IMR-90 (cell line): ENCODE data around the gene DNMT3L. TPM values are rescaled to one million over a fixed set of nuclear protein-coding genes. Genes with fewer than 3 reads are reported as not detected.

Experiments used
- ATAC-seq: fragments of 200-7000 bp; cut with Tn5 transposase; 2 replicates; pipeline ENCODE4 v1.9.1; 2020; ENCODE audit warnings: low read depth, mild to moderate bottlenecking, moderate library complexity
- BruUV-seq: library from RNA; stranded (reverse); fragments of 400-500 nt; replicated peaks from 2 replicates; lab custom pipeline; 2021; lab: Mats Ljungman, UMichigan
- CTCF ChIA-PET: fragments of 300-600 bp; formaldehyde crosslinking; extraction: SDS; loops from one replicate; lab custom pipeline; 2021; ENCODE audit warnings: antibody characterized with exemption; lab: Yijun Ruan, JAX
- POLR2A ChIA-PET: fragments of 300-600 bp; sonication (Branson Sonifier 250); formaldehyde crosslinking; loops from one replicate; lab custom pipeline; 2022; ENCODE audit warnings: antibody characterized with exemption; ENCODE audit not compliant: unreplicated experiment; lab: Charles Lee
- DNase-seq: peaks from one replicate; pipeline ENCODE4 v3.0.0; 2013
- H2AFZ ChIP-seq: replicated peaks from 2 replicates; pipeline ENCODE3; 2013; ENCODE audit warnings: low read length, mild to moderate bottlenecking; ENCODE audit not compliant: poor library complexity
- H2AK5ac ChIP-seq: 2 replicates; pipeline ENCODE4 v1.6.1; 2013; ENCODE audit warnings: low read depth, low read length, inconsistent platforms
- H2AK9ac ChIP-seq: replicated peaks from 2 replicates; pipeline ENCODE3; 2013; ENCODE audit warnings: mild to moderate bottlenecking, low read depth, low read length, moderate library complexity; ENCODE audit not compliant: poor library complexity
- H2BK120ac ChIP-seq: 2 replicates; pipeline ENCODE4 v1.6.1; 2013; ENCODE audit warnings: low read depth, low read length, inconsistent platforms
- H2BK15ac ChIP-seq: 3 replicates; pipeline ENCODE4 v1.6.1; 2013; ENCODE audit warnings: low read depth, low read length, inconsistent platforms
- H2BK20ac ChIP-seq: 2 replicates; pipeline ENCODE4 v1.6.1; 2013; ENCODE audit warnings: low read depth, mild to moderate bottlenecking, inconsistent platforms, low read length, moderate library complexity
- H2BK5ac ChIP-seq: 2 replicates; pipeline ENCODE4 v1.6.1; 2013; ENCODE audit warnings: mild to moderate bottlenecking, low read depth, low read length, inconsistent platforms; ENCODE audit not compliant: poor library complexity, severe bottlenecking
- H3K14ac ChIP-seq: replicated peaks from 2 replicates; pipeline ENCODE4 v1.6.1; 2013; ENCODE audit warnings: low read depth, low read length, inconsistent platforms
- H3K18ac ChIP-seq: 2 replicates; pipeline ENCODE4 v1.6.1; 2013; ENCODE audit warnings: low read depth, low read length, control low read depth
- H3K23ac ChIP-seq: 2 replicates; pipeline ENCODE4 v1.6.1; 2013; ENCODE audit warnings: low read depth, low read length, inconsistent platforms
- H3K27ac ChIP-seq: 2 replicates; pipeline ENCODE4 v1.5.1; 2013; ENCODE audit warnings: mild to moderate bottlenecking, control low read depth, low read length; ENCODE audit not compliant: insufficient read depth
- H3K27me3 ChIP-seq: 2 replicates; pipeline ENCODE4 v1.6.1; 2013; ENCODE audit warnings: low read length; ENCODE audit not compliant: control insufficient read depth, insufficient read depth
- H3K36me3 ChIP-seq: 2 replicates; pipeline ENCODE4 v1.6.1; 2013; ENCODE audit warnings: low read length, mixed read lengths; ENCODE audit not compliant: control insufficient read depth, insufficient read depth
- H3K4ac ChIP-seq: 2 replicates; pipeline ENCODE4 v1.6.1; 2013; ENCODE audit warnings: low read depth, low read length, inconsistent platforms
- H3K4me1 ChIP-seq: 2 replicates; pipeline ENCODE4 v1.6.1; 2013; ENCODE audit warnings: low read length, mixed read lengths; ENCODE audit not compliant: control insufficient read depth, insufficient read depth
- H3K4me2 ChIP-seq: 2 replicates; pipeline ENCODE4 v1.6.1; 2013; ENCODE audit warnings: low read depth, mild to moderate bottlenecking, control low read depth, low read length, moderate library complexity
- H3K4me3 ChIP-seq: 2 replicates; pipeline ENCODE4 v1.5.1; 2013; ENCODE audit warnings: low read depth, mild to moderate bottlenecking, control low read depth, low read length, moderate library complexity; ENCODE audit not compliant: insufficient read depth
- H3K56ac ChIP-seq: 2 replicates; pipeline ENCODE4 v1.6.1; 2013; ENCODE audit warnings: low read length, inconsistent platforms; ENCODE audit not compliant: insufficient read depth; ENCODE audit errors: extremely low read depth
- H3K79me1 ChIP-seq, 2 experiments: 2 replicates each; pipeline ENCODE4 v1.6.1; 2013; ENCODE audit warnings: low read length in 2 of 2, inconsistent platforms in 1 of 2, low read depth in 1 of 2
- H3K9ac ChIP-seq: 2 replicates; pipeline ENCODE4 v1.6.1; 2013; ENCODE audit warnings: low read depth, low read length, control low read depth
- H3K9me1 ChIP-seq: 2 replicates; pipeline ENCODE4 v1.6.1; 2013; ENCODE audit warnings: low read length, inconsistent platforms; ENCODE audit not compliant: insufficient read depth
- H3K9me3 ChIP-seq: 2 replicates; pipeline ENCODE4 v1.6.1; 2013; ENCODE audit warnings: low read length; ENCODE audit not compliant: control insufficient read depth, insufficient read depth
- H4K20me1 ChIP-seq: 2 replicates; pipeline ENCODE4 v1.6.1; 2013; ENCODE audit warnings: low read length, inconsistent platforms; ENCODE audit not compliant: insufficient read depth
- H4K5ac ChIP-seq: 2 replicates; pipeline ENCODE4 v1.6.1; 2013; ENCODE audit warnings: mild to moderate bottlenecking, low read depth, low read length, control low read depth
- H4K8ac ChIP-seq, 2 experiments: 2 replicates each; pipeline ENCODE4 v1.6.1; 2013; ENCODE audit warnings: low read depth in 2 of 2, low read length in 2 of 2, control low read depth in 1 of 2, inconsistent platforms in 1 of 2
- H4K91ac ChIP-seq: 2 replicates; pipeline ENCODE4 v1.6.1; 2013; ENCODE audit warnings: low read depth, low read length, inconsistent platforms; ENCODE audit not compliant: insufficient read depth
- CEBPB ChIP-seq: IDR thresholded peaks from 2 replicates; pipeline ENCODE4 v1.6.1; 2012; ENCODE audit warnings: low read depth, low read length, improper control_type of control experiment
- CHD1 ChIP-seq: IDR thresholded peaks from 2 replicates; pipeline ENCODE4 v1.6.1; 2012; ENCODE audit warnings: low read depth, low read length, improper control_type of control experiment
- CTCF ChIP-seq: conservative IDR thresholded peaks from 2 replicates; pipeline ENCODE4 v1.5.1; 2012; ENCODE audit warnings: mild to moderate bottlenecking, low read depth, low read length, improper control_type of control experiment
- ELK1 ChIP-seq: fragments of 150-350 bp; IDR thresholded peaks from 2 replicates; pipeline ENCODE4 v1.6.1; 2016; ENCODE audit warnings: low read depth, mild to moderate bottlenecking, low read length, moderate library complexity, borderline replicate concordance
- FOS ChIP-seq: fragments of 150-350 bp; IDR thresholded peaks from 2 replicates; pipeline ENCODE4 v1.6.1; 2016; ENCODE audit warnings: low read depth, low read length
- MAFK ChIP-seq: IDR thresholded peaks from 2 replicates; pipeline ENCODE4 v1.6.1; 2012; ENCODE audit warnings: low read depth, low read length, improper control_type of control experiment
- MAZ ChIP-seq: IDR thresholded peaks from 2 replicates; pipeline ENCODE4 v1.6.1; 2012; ENCODE audit warnings: low read depth, mild to moderate bottlenecking, low read length, improper control_type of control experiment, moderate library complexity, borderline replicate concordance
- MXI1 ChIP-seq: IDR thresholded peaks from 2 replicates; pipeline ENCODE4 v1.6.1; 2012; ENCODE audit warnings: low read depth, mild to moderate bottlenecking, low read length, moderate library complexity, borderline replicate concordance
- NFE2L2 ChIP-seq: fragments of 150-350 bp; IDR thresholded peaks from 2 replicates; pipeline ENCODE4 v1.6.1; 2016; ENCODE audit warnings: low read depth, mild to moderate bottlenecking, low read length
- POLR2A ChIP-seq: IDR thresholded peaks from 2 replicates; pipeline ENCODE4 v1.6.1; 2012; ENCODE audit warnings: mild to moderate bottlenecking, low read depth, low read length
- RAD21 ChIP-seq: IDR thresholded peaks from 2 replicates; pipeline ENCODE4 v1.6.1; 2012; ENCODE audit warnings: low read length, improper control_type of control experiment
- RCOR1 ChIP-seq: IDR thresholded peaks from 2 replicates; pipeline ENCODE4 v1.6.1; 2012; ENCODE audit warnings: mild to moderate bottlenecking, low read length, improper control_type of control experiment; ENCODE audit not compliant: insufficient replicate concordance
- RFX5 ChIP-seq: IDR thresholded peaks from 2 replicates; pipeline ENCODE4 v1.8.0; 2012; ENCODE audit warnings: low read depth, mild to moderate bottlenecking, low read length, moderate library complexity
- SMC3 ChIP-seq: fragments of 150-350 bp; IDR thresholded peaks from 2 replicates; pipeline ENCODE4 v1.6.1; 2016; ENCODE audit warnings: low read depth, mild to moderate bottlenecking, antibody characterized with exemption, low read length, moderate library complexity
- USF2 ChIP-seq: fragments of 150-350 bp; IDR thresholded peaks from 2 replicates; pipeline ENCODE4 v1.6.1; 2017; ENCODE audit warnings: mild to moderate bottlenecking, antibody characterized with exemption, low read length, low read depth
- WGBS, 2 experiments: methylation state at CpG; one replicate each; pipeline versions ENCODE4 v1.1.5 to v1.1.7; 2013; ENCODE audit warnings: missing lambda C conversion rate in 2 of 2; ENCODE audit not compliant: insufficient read length in 1 of 2; ENCODE audit errors: extremely low coverage in 2 of 2; 5-methylcytosine and 5-hydroxymethylcytosine counted together
- dilution Hi-C: fragments of 300-500 bp; cut with HindIII; formaldehyde crosslinking; loops from one replicate; pipeline ENCODE4 v1.14.3; 2018; ENCODE audit warnings: low sequenced_read_pairs; ENCODE audit not compliant: unreplicated experiment
- in situ Hi-C: fragments of 300-500 bp; cut with MboI; formaldehyde crosslinking; loops from 3 replicates; pipeline ENCODE4 v1.14.3; 2019; ENCODE audit warnings: low sequenced_read_pairs, inconsistent platforms, mixed read lengths
- intact Hi-C: fragments of 100-400 bp; cut with micrococcal nuclease; formaldehyde crosslinking; loops from 2 replicates; pipeline ENCODE4 v1.10.0; 2022
- polyA plus RNA-seq, 3 experiments: library from polyadenylated mRNA; depleted of rRNA; stranded (reverse); fragments of >200 nt; gene quantifications; 2 replicates each; pipeline ENCODE4 v1.2.3, GENCODE V29; 2012; ENCODE audit warnings: low replicate concordance in 1 of 3
- total RNA-seq: library from RNA; depleted of rRNA; stranded (reverse); fragments of >200 nt; gene quantifications from 2 replicates; pipeline ENCODE4 v1.2.3, GENCODE V29; 2012

DNMT3L gene
- total and polyA plus RNA-seq, 2 of the 4 experiments (the other 2 are of a cell fraction): not detected

- H3K9me1 ChIP-seq: no peaks in the 10 kb centered on the region
These were observed 35.2 kb upstream of the DNMT3L start for GRCh38 chr21:44296916-44297315.

More at GRCh38 chr21:44296916-44297315, 35.2 kb upstream of the DNMT3L start:
- Histone ChIP-seq H4K91ac (no peak overlapping the region), H3K36me3 (no peaks in the 10 kb centered on the region), H3K4ac (no peak overlapping the region), H2BK5ac (no peak overlapping the region), H4K8ac (no peak overlapping the region), H3K79me1 (peaks cover 8 to 10% of the 10 kb centered on the region in 2 experiments), H3K23ac (no peak overlapping the region), H3K4me2 (no peak overlapping the region), H4K5ac (no peak overlapping the region), H2BK20ac (no peak overlapping the region), H3K14ac (no peak overlapping the region), H2AFZ (no peak overlapping the region), H2AK9ac (no peak overlapping the region), H3K27ac (no peak overlapping the region), H2BK15ac (no peak overlapping the region), H3K18ac (no peak overlapping the region), H3K27me3 (peaks cover 4% of the 10 kb centered on the region; the same call in 1 of the 2 replicates), H3K9ac (no peak overlapping the region), H2BK120ac (no peak overlapping the region), H3K4me1 (peaks cover 12% of the 10 kb centered on the region; the same call in 1 of the 2 replicates), H2AK5ac (no peak overlapping the region; the same call in 1 of the 2 replicates), H4K20me1 (peaks cover 14% of the 10 kb centered on the region), H3K9me3 (no peaks in the 10 kb centered on the region), H3K4me3 (no peak overlapping the region), H3K56ac (no peak overlapping the region)
- no TSS peak for BruUV-seq
- in situ Hi-C loops: no loop called here
- intact Hi-C loops: no loop called here
- no peak for ATAC-seq
- DNase-seq: no peak
- dilution Hi-C loops: no loop called here
- POLR2A ChIA-PET: interaction anchor here (0.5 kb wide), 1 partner anchor 185 kb away, joined by 4 read pairs; no protein-coding TSS in a partner anchor
- no peak for TF ChIP-seq RCOR1
- no peak for TF ChIP-seq FOS
- no peak for TF ChIP-seq MAFK
- TF ChIP-seq NFE2L2: no peak
- TF ChIP-seq CTCF: no peak
- TF ChIP-seq MXI1: no peak
- no peak for TF ChIP-seq SMC3
- no peak for TF ChIP-seq POLR2A
- TF ChIP-seq USF2: no peak
- TF ChIP-seq CEBPB: no peak
- no peak for TF ChIP-seq ELK1
- TF ChIP-seq RFX5: no peak
- no peak for TF ChIP-seq CHD1
- TF ChIP-seq MAZ: no peak
- TF ChIP-seq RAD21: no peak
- 76% methylated on average over 8 of the region's 13 CpGs; no CpG with 5 or more reads in 1 of the 2 experiments for WGBS, 2 experiments
- CTCF ChIA-PET: interaction anchor here (0.6 kb wide), 1 partner anchor 396 kb away, joined by 7 read pairs; no protein-coding TSS in a partner anchor
